HG03565 (cell line): ENCODE results near the gene RNF34.

Source experiments
- ATAC-seq: cut with Tn5 transposase; IDR thresholded peaks from one replicate; pipeline ENCODE4 v1.9.1; 2021; ENCODE audit warnings: mild to moderate bottlenecking, moderate library complexity; ENCODE audit not compliant: unreplicated experiment

Gene RNF34

DNA sequence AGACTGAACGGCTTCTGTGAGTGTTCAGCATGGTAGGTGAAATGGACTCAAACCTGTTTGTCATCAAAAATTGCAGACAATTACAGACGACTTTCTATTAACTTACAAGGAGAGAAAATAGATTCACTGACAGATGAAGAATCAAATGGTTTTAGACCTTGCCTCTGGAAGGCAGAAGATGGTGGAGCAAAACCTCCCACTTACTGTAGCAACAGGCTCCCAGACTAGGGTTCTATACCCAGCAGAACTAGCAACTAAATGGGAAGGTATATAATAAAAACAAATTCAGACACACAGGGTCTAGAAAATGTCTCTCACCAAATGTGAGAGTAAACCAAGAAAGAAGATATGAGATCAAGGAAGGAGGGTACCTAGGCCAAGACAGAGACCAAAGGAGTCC is 36.8 kb downstream of the RNF34 start:
- ATAC-seq = no peak

DNA sequence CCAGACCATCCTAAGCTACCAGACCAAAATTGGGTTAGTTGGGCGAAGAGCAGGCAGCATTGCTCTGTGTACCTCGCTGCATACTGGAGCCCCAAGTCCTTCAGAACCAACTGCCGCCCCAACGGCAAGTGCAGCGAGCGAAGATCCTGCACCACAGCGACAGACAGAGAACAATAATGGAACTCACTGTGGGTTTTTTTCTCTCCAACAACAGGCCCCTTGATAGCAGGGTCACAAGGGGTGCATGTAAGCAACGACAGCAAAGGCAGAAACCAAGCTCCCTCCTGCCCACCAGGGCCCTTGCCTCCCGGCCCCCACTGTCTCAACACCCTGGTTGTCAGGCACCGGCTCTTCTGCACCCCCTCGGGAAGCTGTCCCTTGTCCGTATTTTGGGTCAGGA is 39.0 kb downstream of the RNF34 start:
- no peak for ATAC-seq

DNA sequence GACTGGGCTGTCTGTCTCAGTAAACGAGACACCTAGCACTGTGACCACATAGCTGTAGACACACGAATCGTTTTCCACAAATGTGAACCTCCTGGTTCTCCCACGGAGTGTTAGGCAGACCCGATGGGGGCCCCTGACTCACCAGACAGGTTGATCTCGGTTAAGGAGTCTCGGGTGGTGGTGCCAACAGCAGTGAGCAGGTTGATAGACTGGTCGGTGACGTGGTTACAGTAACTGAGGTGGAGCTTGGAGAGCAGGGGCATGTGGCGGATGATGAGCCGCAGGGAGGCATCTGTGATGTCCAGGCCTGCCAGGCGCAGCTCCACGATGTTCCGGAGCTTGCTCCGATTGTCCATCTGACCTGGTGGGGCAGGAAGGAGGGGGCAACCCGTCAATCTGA is 39.8 kb downstream of the RNF34 start:
- no peak for ATAC-seq

DNA sequence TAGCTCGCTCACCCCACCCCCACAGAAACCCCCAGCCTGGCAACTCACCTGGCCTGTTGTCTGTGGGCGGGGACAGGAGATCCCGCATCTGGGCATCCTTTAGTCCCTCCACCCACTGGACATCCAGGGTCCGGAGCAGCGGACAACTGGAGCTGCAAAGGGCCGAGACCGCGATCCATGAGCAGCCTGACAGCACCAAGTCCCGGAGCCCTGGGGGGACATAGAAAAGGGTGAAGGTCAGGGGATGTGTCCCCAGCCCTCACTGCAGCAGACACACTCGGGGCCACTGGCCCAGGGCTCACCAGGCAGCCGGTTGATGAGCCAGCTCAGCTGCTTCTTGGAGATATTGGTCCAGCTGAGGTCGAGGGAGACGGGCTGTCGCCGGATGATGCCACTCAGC is 40.9 kb downstream of the RNF34 start:
- no peak for ATAC-seq

DNA sequence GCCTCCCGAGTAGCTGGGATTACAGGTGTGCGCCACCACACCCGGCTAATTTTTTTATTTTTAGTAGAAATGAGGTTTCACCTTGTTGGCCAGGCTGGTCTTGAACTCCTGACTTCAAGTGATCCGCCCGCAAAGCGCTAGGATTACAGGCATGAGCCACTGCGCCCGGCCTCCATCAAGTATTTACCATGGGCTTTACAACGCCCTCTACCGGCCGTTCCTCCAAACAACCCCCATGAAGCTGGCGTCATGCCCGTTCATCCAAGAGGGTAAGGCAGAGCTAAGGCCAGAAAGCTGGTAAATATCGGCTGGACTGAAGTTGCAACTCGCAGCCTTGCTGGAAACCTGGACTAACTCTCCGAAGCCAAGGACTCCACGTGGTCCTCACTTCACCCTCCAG is 41.6 kb downstream of the RNF34 start:
- no peak for ATAC-seq

DNA sequence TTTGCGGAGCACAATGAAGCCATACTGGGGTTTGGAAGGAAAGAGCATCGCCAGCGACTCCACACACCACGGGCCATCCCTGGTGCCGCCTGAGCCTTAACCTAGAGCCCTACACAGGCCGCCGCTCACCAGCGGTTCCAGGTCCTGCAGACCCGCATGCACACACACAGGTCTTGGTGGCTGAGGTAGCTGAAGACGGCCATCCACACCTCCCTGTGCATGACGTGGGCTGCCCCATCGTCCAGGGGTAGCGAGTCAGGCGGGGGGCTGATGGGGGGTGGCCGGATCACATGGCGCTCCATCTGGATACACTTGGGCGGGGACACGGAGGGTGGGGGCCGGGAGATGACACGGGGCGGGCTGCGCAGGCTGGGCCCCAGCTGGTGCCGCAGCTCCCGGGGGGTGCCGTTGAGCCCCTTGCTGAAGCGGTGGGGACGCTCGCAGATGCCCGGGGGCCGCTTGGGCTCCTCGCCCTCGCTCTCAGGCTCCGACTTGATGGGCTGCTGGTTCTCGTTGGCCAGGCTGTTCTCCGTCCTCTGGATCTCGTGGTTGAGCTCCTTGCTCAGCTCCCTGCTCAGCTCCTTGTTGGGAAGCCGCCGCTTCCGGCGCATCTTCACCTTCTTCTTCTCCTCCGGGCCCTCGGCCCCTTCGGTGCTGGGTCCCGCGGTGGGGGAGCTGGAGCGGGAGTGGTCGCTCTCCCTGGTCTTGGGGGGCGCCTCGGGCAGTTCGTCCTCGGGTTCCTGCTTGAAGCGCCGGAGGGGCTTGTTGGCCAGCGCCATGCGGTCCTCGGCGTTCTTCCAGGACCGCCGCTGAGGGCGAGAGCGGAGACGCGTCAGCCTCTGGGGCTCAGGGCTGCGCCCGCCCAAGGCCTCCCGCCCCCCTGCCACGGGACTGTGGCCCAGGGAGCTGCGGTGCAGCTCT is 42.4 kb downstream of the RNF34 start:
- no peak for ATAC-seq

DNA sequence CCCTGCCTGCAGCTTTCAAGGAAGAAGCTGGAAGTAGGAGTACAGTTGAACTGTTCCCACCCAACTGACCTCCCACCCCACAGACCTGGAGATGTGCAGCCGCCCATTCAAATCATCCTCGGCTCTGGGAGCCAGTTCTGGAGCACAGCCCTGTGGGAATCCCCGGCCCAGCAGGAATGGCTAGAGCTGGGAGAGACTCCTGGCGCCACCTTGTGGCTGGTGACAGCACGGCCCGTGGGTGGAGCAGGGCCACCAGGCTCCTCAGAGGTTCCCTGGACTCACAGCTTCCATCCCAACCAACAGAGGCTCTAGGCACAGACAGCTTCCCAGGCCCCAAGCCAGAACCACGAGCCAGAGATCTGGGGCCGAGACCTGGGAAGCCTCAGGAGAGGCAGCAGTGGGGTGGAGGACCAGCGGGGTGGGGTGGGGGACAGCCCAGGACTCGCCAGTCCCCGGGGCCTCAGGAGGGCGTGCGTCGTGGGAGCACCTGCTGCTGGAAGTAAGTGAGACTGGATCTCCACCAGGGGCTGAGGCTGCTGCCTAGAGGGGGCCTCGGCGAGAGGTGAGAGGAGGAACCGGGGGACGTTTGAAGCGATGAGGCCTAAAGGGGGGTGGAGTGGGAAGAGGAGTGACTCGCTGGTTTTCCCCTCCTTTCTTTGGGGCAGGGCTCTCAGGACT is 43.4 kb downstream of the RNF34 start:
- no peak for ATAC-seq

DNA sequence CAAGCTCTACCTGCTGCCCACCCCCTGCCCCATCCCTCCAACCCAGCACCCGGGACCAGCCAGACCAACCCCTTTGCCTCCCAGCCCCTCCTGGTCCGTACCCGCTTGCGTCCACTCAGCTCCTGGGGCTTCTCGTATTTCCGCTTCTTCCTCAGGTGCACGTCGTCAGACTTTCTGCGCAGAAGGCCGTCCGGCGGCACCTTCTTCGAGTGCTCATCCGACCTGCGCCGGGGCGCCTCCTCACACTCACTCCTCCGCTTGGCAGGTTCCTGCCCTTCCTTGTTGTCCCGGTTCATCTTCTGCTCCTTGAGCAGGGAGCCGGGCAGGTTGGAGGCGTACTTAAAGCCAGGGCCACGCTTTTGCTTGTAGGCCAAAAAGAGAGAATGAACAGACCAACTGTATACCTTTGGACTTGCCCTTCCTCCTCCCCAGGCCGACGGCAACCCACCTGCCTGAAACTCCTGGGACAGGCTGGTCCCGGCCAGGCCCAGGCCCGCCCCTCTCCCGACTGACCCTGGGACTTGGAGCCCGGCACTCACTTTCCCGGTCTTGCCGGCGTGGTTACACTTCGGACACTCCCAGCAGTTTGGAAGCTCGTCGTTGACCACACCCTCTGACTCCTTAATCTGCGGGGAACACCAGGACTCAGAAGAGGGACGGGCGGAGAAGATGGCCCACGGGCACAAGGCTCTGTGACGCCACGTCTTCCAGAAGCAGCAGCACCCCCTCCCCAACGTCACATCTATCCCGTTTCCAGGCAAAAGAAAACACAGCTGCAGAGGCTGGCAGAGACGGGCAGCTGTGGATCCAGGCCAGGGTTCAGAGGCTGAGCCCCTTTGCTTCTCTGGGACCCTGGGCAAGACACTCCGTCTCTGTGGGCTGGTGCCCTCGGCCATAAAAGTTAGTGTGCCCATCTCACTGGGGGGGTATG is 44.3 kb downstream of the RNF34 start:
- ATAC-seq = no peak

DNA sequence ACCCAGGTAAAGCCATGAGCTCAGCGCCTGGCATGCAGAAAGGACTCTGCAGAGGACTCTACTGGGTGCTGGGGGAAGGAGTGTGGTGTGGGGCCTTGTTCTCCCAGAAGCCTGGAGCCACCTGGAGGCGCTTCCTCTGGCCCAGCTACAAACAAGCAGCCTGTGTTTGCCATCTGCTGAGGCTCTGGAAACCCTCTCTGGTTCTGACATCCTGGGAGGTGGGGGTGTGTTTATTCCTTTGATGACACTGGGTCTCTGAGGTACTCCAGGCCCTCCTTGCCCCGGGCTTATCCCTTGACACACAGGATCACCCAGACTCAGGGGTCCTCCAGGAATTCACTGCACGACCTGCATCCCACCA is 44.9 kb downstream of the RNF34 start:
- ATAC-seq = no peak

DNA sequence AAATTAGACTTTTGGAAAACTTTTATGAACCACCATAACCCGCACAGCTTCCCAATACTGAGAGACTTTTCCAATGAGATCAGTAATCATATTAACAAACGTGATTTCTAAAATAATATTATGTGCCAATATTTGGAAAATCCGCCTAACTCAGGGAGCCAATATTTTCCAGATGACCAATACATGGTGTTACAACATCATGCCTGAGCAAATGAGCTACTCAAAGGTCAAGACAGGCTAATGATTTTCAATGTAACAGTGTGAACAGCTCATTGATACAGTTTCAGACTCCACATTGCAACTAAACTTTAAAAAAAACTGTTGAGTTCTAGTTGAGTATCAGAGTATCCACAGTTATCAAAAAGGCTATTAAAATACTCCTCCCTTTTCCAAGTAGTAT is 46.8 kb downstream of the RNF34 start:
- no peak for ATAC-seq

DNA sequence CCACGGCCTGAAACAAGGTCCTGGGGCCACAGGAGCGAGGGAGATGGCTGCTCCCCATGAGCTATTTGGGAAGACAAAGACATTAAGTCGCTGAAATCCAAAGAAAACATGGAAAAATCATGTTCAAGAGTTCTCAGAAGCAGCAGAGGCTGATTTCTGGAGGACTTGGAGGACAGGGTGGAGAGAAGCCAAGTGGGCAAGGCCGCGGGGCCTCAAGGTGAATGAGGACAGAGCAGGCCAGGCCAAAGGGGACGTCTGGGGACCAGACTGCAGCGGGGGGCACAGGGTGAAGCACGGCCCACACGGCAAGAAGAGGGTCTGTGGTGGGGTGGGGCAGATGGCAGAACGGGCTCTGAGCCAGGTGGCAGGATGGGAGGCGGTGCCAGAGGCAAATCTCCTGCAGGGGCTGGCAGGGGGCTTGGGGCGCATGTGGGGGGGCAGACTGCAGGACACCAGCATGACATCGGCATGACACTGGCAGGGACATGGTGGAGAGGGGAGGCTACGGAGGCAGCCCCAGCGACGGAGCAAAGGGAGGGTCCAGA is 48.9 kb downstream of the RNF34 start:
- ATAC-seq = no peak

DNA sequence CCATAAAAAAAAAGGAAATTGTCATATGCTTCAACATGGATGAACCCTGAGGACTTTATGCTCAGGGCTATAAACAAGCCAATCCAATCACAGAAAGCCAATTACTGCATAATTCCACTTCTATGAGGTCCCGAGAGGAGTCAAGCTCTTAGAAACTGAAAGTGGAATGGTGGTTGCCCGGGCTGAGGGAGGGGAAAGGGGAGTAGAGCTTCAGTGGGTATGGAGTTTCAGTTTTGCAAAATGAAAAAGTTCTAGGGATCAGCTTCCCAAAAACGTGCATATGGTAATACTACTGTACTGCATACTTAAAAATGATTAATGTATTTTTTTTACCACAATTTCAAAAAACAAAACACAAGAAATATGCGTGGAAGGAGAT is 52.0 kb downstream of the RNF34 start:
- ATAC-seq = no peak

DNA sequence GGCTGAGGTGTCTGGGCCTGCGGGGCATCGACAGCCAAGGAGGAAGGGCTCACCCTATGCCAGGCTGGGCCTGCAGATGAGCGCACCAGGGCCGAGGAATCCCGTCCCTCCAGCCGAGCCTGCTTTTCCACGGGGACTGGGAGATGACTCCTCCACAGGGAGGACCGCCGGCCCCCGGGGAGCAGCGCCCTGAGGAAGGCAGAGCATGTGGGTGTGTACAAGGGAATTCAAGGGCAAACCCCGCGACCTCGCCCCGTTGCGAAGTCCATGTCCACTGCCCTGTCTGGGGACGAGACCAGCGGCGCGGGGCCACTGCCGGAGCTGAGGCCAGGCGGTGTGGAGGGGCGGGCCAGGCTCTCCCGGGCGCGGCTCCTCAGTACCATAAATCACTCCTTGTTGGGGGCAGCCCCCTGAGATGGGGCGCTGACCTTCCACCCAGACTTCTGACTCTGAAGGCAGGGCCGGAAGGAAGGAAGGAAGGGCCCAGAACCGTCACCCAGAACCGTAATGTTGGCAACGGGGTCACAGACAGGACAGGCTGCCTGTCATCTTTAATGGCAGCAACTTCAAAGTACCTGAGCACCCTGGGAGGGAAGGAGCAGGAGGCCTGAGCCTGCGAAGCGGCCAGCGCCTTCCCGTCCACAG is 52.5 kb downstream of the RNF34 start:
- ATAC-seq = no peak

DNA sequence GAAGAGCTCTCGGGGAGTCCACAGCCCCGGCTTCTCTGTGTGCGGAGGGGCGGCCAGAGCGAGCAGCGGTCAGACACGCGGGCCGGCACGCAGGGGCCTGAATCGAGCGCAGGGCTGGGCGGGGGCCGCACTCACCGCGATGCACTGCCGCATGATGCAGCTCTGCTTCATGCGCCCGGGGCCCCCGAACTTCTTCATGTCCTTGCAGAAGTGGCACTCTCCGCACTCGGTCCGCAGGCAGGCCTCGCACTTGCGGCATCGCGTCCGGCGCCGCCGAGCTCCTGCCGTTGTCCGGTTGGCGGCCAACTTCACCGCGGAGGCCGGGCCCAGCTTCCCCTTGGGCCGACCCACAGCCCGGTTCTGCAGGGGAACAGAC is 53.1 kb downstream of the RNF34 start:
- ATAC-seq = no peak

DNA sequence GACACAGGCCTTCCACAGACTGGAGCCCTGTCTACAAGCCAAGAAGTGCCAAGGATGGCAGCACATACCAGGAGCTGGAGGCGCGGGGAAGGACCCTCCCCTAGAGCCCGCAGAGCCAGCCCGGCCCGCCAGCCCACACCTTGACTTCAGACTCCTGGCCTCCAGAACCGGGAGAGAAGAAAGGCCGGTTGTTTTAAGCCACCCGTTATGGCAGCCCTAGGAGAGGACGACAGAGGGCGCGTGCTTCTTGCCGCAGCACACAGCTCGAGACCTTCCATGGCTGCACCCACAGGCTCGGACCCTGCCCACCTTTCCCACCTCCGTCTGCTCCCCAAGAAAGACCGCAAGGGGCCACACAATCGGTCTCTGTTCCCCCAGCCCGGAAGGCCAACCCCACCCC is 53.7 kb downstream of the RNF34 start:
- no peak for ATAC-seq

DNA sequence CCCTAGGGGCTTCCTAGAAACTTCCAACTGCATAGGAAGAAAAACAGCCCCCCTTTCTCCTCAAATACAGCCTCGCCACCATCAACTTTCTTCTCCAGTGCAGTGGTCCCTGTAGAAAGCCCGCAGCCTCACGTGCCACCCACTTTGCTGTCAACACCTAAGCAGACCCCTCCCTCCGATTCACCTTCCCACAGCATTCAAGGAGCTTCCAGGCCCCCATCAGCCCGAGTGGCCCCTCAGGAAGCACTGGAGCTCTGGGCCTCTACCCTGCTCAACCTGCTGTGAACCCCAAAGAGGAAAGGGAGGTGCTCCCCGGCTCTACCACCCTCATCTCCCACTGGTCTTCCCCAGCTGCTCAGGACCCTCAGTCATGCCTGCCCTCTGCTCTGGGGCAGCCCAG is 55.0 kb downstream of the RNF34 start:
- ATAC-seq = no peak

DNA sequence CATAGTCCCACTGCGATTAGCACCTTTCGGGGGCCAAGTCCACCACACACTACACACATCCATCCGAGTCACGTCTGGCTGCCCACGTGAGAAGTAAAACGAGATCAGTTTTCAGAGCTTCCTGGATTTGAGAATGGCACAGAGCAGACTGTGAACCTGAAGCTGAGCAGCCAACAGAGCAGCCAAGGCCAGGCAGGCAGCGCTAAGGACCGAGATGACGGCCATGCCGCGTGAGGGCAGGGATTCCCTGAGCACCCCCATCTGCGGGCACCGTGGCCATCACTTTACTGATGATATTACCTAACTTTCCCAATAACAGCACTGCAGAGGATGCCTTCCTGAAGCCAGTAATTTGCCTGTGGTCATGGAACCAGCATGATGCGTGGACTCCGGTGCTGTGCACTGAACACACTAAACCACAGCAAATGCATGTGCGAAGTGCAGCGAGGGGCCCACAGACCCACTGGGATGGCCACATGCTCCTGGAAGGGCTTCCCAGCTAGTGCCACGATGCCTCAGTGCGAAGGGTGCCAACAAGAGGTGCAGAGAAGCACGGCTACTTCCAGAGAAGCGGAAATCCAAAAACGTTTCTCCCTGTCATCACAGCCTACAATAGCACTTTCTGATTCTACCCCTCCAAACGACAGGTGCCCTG is 56.0 kb downstream of the RNF34 start:
- ATAC-seq = no peak

DNA sequence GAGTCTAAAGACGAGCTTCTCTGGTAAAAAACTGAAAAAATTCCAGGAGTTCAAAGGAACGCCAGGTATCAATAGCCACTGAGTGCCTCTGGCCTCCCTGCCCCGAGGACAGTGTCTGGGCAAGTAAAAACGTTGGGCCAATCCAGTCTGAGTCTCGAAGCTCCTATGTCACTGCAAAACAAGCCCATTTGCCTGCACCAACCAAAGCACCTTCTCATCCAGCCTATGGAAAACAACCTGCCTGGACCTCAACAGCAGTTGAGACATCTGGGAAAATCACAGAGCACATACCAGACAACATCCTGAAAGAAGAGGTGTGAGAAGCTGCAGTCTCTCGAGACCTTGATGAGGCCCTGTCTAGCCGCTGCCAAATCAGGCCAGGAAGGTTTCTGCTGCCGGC is 56.6 kb downstream of the RNF34 start:
- ATAC-seq = no peak

DNA sequence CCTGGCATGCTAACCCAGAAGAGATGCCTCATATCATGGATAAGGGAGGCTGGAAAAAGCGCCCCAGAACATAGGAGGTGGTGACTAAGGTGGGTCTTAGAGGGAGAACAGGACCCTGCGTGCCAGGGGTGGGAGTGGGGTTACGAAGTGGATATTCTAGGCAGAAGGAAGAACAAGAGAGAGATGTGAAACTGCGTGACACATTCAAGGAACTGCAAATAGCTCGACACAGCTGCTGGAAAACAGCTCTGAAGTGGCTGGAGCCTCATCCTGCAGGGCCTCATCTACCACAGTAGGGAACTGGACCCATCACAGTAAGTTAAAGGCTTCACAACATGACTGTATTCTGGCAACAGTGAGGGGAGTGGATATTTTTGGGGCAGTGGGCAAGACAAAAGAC is 61.1 kb downstream of the RNF34 start:
- no peak for ATAC-seq

DNA sequence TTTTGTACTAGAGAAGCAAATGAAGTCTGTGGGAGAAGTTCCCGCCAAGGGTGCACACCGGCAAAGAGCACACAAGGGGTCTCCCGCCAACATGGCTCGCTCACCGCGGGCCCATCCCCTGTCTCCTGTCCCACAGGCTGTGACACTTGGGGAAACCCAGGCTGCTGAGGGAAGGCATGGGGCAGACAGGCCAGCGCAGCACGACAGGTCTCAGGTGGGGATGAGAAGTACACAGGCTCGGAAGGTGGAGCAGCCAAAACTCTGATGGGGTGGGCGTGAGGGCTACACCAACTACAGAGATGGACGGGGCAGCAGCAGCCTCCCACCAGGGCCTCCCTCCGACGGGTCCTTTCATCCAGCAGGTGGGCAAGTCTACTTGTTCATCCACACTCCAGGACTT is 64.4 kb downstream of the RNF34 start:
- no peak for ATAC-seq
